ENCODE data around the gene PLS3. TPM values are rescaled to one million over a fixed set of nuclear protein-coding genes. Genes with fewer than 3 reads are reported as not detected.

Gene PLS3
- total and polyA plus RNA-seq, 2 of the 4 experiments (the other 2 are of a cell fraction), result 158 to 252 TPM

- WGBS, 2 experiments (ENCODE audit: extremely low coverage in 2 of 2, insufficient read length in 1 of 2), result no CpG with 5 or more reads among the region's 5 CpGs
- Histone ChIP-seq H2BK120ac (ENCODE audit: low read depth, low read length) (peak overlapping the region; percentile 50; the same call in 1 of the 2 replicates), H2BK20ac (ENCODE audit: low read depth, low read length) (peak overlapping the region; percentile 67; the same call in 1 of the 2 replicates), H3K4me2 (ENCODE audit: low read depth, low read length) (peak overlapping the region; percentile 92; the same call in 1 of the 2 replicates), H2BK15ac (ENCODE audit: low read depth, low read length) (no peak overlapping the region), H2AK5ac (ENCODE audit: low read depth, low read length) (no peak overlapping the region), H4K20me1 (ENCODE audit: insufficient read depth, low read length) (no peaks in the 10 kb centered on the region), H3K27ac (ENCODE audit: insufficient read depth, low read length) (peak overlapping the region; percentile 66; the same call in 1 of the 2 replicates), H3K56ac (ENCODE audit: extremely low read depth, insufficient read depth, low read length) (peak overlapping the region; percentile 45; the same call in 1 of the 2 replicates), H2AK9ac (replicated peaks; ENCODE audit: low read depth, low read length, poor library complexity) (no peak overlapping the region), H4K91ac (ENCODE audit: insufficient read depth, low read depth, low read length) (no peak overlapping the region), H3K36me3 (ENCODE audit: control insufficient read depth, insufficient read depth, low read length) (0 out of 2 replicates have a peak, but pooled peaks cover 1% of the 10 kb centered on the region), H3K23ac (ENCODE audit: low read depth, low read length) (no peak overlapping the region), H3K9ac (ENCODE audit: low read depth, low read length) (no peak overlapping the region), H2AFZ (replicated peaks; ENCODE audit: low read length, poor library complexity) (no peak overlapping the region), H3K27me3 (ENCODE audit: control insufficient read depth, insufficient read depth, low read length) (no peaks in the 10 kb centered on the region; the same call in 1 of the 2 replicates), H2BK5ac (ENCODE audit: low read depth, low read length, poor library complexity, severe bottlenecking) (peak overlapping the region; percentile 100), H4K8ac (ENCODE audit: low read depth in 2 of 2, low read length in 2 of 2) (no peak overlapping the region; a peak in 1 of 4 replicates), H3K4ac (ENCODE audit: low read depth, low read length) (peak overlapping the region; percentile 46), H3K79me1 (ENCODE audit: low read depth in 1 of 2, low read length in 2 of 2) (peaks cover 3 to 8% of the 10 kb centered on the region in 2 experiments; a peak in 3 of 4 replicates), H3K4me3 (ENCODE audit: insufficient read depth, low read depth, low read length) (no peak overlapping the region), H3K18ac (ENCODE audit: low read depth, low read length) (peak overlapping the region; percentile 75; the same call in 1 of the 2 replicates), H3K14ac (replicated peaks; ENCODE audit: low read depth, low read length) (no peak overlapping the region; the same call in 1 of the 2 replicates), H4K5ac (ENCODE audit: low read depth, low read length) (0 out of 2 replicates have a peak overlapping the region, but pooled peaks have one; percentile 68), H3K4me1 (ENCODE audit: control insufficient read depth, insufficient read depth, low read length) (peaks cover 10% of the 10 kb centered on the region), H3K9me1 (ENCODE audit: insufficient read depth, low read length) (no peaks in the 10 kb centered on the region), H3K9me3 (ENCODE audit: control insufficient read depth, insufficient read depth, low read length) (no peaks in the 10 kb centered on the region)
- no TSS peak for BruUV-seq (replicated peaks)
- ChIA-PET POLR2A (ENCODE audit: unreplicated experiment) (no interaction called here), CTCF (no interaction called here)
- in situ Hi-C loops (cut with MboI; ENCODE audit: low sequenced_read_pairs) (no loop called here), intact Hi-C loops (cut with micrococcal nuclease) (no loop called here), dilution Hi-C loops (cut with HindIII; ENCODE audit: low sequenced_read_pairs, unreplicated experiment) (no loop called here)
- TF ChIP-seq FOS (IDR thresholded peaks at IDR 0.05; ENCODE audit: low read depth, low read length) (peak; percentile 54), POLR2A (IDR thresholded peaks at IDR 0.05; ENCODE audit: low read depth, low read length) (no peak), RCOR1 (IDR thresholded peaks at IDR 0.05; ENCODE audit: insufficient replicate concordance, low read length) (peak; percentile 43)
- DNase-seq, result peak; percentile 84
- ATAC-seq (ENCODE audit: low read depth), result peak; percentile 55; the same call in 1 of the 2 replicates
Observed at GRCh38 chrX:115616943-115617563, 56.1 kb downstream of the PLS3 start.

All from IMR-90 (cell line).